MM.1S (cell line): ENCODE results near the gene PRR36.

Source experiments
- DNase-seq: peaks from one replicate; pipeline ENCODE4 v3.0.0-alpha.2; 2015
- H2AFZ ChIP-seq: fragments of 300-600 bp; sonication (generic); 2 replicates; pipeline ENCODE4 v1.6.0; 2016; ENCODE audit warnings: antibody characterized with exemption, low read length
- H3F3A ChIP-seq: fragments of 300-600 bp; sonication (generic); 2 replicates; pipeline ENCODE4 v1.6.1; 2016; ENCODE audit warnings: mild to moderate bottlenecking, antibody characterized with exemption, low read length, moderate library complexity, mixed read lengths; ENCODE audit not compliant: insufficient read depth
- H3K27ac ChIP-seq: fragments of 300-600 bp; sonication (generic); 2 replicates; pipeline ENCODE4 v1.5.1; 2016; ENCODE audit warnings: mild to moderate bottlenecking, low read length
- H3K27me3 ChIP-seq: fragments of 300-600 bp; sonication (generic); replicated peaks from 2 replicates; pipeline ENCODE4 v1.6.0; 2016; ENCODE audit warnings: low read length; ENCODE audit not compliant: insufficient read depth
- H3K36me3 ChIP-seq: fragments of 300-600 bp; sonication (generic); replicated peaks from 2 replicates; pipeline ENCODE4 v1.6.1; 2016; ENCODE audit warnings: mild to moderate bottlenecking, low read length, mixed read lengths; ENCODE audit not compliant: insufficient read depth
- H3K4me1 ChIP-seq: fragments of 300-600 bp; sonication (generic); 2 replicates; pipeline ENCODE4 v1.6.1; 2016; ENCODE audit warnings: low read length, mixed read lengths
- H3K4me2 ChIP-seq: fragments of 300-600 bp; sonication (generic); 2 replicates; pipeline ENCODE4 v1.6.0; 2016; ENCODE audit warnings: low read depth, low read length
- H3K4me3 ChIP-seq: fragments of 300-600 bp; sonication (generic); 2 replicates; pipeline ENCODE4 v1.5.1; 2016; ENCODE audit warnings: low read length, mixed read lengths
- H3K79me2 ChIP-seq: fragments of 300-600 bp; sonication (generic); 2 replicates; pipeline ENCODE4 v1.6.1; 2016; ENCODE audit warnings: mixed run types, low read length, mixed read lengths
- H3K9ac ChIP-seq: fragments of 300-600 bp; sonication (generic); 2 replicates; pipeline ENCODE4 v1.6.1; 2016; ENCODE audit warnings: low read length, mixed read lengths
- H3K9me2 ChIP-seq: fragments of 300-600 bp; sonication (generic); replicated peaks from 2 replicates; pipeline ENCODE4 v1.6.1; 2016; ENCODE audit warnings: mild to moderate bottlenecking, low read length, mixed read lengths; ENCODE audit not compliant: insufficient read depth
- H3K9me3 ChIP-seq: fragments of 300-600 bp; sonication (generic); replicated peaks from 2 replicates; pipeline ENCODE4 v1.6.1; 2016; ENCODE audit warnings: mild to moderate bottlenecking, low read length, mixed read lengths; ENCODE audit not compliant: insufficient read depth
- H4K20me1 ChIP-seq: fragments of 300-600 bp; sonication (generic); 2 replicates; pipeline ENCODE4 v1.6.1; 2016; ENCODE audit warnings: mild to moderate bottlenecking, low read length, moderate library complexity, mixed read lengths; ENCODE audit not compliant: insufficient read depth
- CTCF ChIP-seq: fragments of 300-600 bp; sonication (generic); IDR thresholded peaks from 2 replicates; pipeline ENCODE4 v1.5.1; 2016; ENCODE audit warnings: antibody characterized with exemption, low read length, mixed read lengths
- EZH2 ChIP-seq: fragments of 300-600 bp; sonication (generic); optimal IDR thresholded peaks from 2 replicates; pipeline ENCODE3; 2017; ENCODE audit warnings: low read depth, mild to moderate bottlenecking, antibody characterized with exemption, low read length, mixed read lengths
- EZH2phosphoT487 ChIP-seq: fragments of 300-600 bp; sonication (generic); IDR thresholded peaks from 2 replicates; pipeline ENCODE4 v1.6.1; 2018; ENCODE audit warnings: antibody characterized with exemption, low read length

The PRR36 gene

GRCh38 chr19:7913652-7914051 is 39.5 kb upstream of the PRR36 start:
- DNase-seq, result no peak
- Histone ChIP-seq H3K27me3 (peaks cover 30% of the 10 kb centered on the region), H3K4me2 (no peak overlapping the region), H3K79me2 (peaks cover 8% of the 10 kb centered on the region), H3K9me2 (no peaks in the 10 kb centered on the region), H3K36me3 (no peaks in the 10 kb centered on the region; the same call in 1 of the 2 replicates), H3K9ac (no peak overlapping the region), H3K9me3 (no peaks in the 10 kb centered on the region), H2AFZ (no peak overlapping the region), H4K20me1 (0 out of 2 replicates have a peak, but pooled peaks cover 6% of the 10 kb centered on the region), H3K4me1 (peaks cover 7% of the 10 kb centered on the region; the same call in 1 of the 2 replicates), H3K27ac (no peak overlapping the region), H3K4me3 (no peak overlapping the region), H3F3A (0 out of 2 replicates have a peak, but pooled peaks cover 7% of the 10 kb centered on the region)
- TF ChIP-seq EZH2, result no peak
- no peak for TF ChIP-seq EZH2phosphoT487
- no peak for TF ChIP-seq CTCF

DNA sequence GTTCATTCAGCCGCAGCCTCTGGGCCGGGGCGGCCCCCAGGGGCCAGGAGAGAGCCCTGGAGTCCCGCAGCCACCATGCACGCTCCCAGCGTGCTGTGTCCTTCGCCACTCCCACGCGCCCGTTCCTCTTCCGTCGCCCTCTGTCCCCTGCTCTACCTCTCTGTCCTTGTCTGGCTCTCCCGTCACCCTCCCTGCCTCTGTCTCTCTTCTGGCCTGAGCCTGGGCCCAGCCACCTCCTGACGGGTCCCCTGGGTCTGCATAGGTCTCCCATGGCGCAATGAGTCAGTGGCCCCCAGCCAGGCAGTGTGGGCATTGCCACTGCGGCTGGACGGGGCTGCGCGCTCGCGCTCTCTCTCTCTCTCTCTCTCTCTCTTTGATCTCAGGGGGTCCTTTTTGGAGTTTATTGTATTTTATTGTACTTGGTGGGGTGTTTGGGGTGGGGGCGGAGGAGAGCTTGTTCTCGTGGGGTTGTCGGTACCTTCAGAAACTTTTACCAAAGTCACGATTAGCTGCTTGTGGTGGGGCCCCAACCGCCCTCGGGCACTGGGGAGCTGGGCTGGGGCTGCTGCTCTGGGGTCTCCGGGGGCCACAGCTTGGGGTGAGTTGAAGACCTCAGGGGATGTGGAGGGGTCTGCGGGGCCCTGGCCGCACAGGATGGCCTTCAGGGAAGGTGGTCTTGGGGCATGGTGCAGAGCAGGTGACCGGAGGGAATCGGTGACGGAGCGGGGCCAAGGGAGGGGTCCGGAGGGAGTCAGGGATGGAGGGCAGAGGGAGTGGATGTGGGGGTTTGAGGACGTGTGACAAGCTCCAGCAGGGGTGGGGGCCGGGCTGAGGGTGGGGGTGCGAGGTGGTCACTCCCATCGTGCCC is 38.7 kb upstream of the PRR36 start:
- Histone ChIP-seq H3F3A (0 out of 2 replicates have a peak, but pooled peaks cover 7% of the 10 kb centered on the region), H3K27ac (no peak overlapping the region), H2AFZ (no peak overlapping the region), H3K9me2 (no peaks in the 10 kb centered on the region), H3K79me2 (peaks cover 16% of the 10 kb centered on the region), H3K4me1 (peaks cover 7% of the 10 kb centered on the region; the same call in 1 of the 2 replicates), H3K4me3 (no peak overlapping the region), H4K20me1 (peaks cover 6% of the 10 kb centered on the region; the same call in 1 of the 2 replicates), H3K9me3 (no peaks in the 10 kb centered on the region), H3K4me2 (no peak overlapping the region), H3K36me3 (no peaks in the 10 kb centered on the region; the same call in 1 of the 2 replicates), H3K9ac (no peak overlapping the region), H3K27me3 (peaks cover 25% of the 10 kb centered on the region)
- TF ChIP-seq CTCF (no peak), EZH2phosphoT487 (no peak), EZH2 (no peak)
- DNase-seq, result no peak

DNA sequence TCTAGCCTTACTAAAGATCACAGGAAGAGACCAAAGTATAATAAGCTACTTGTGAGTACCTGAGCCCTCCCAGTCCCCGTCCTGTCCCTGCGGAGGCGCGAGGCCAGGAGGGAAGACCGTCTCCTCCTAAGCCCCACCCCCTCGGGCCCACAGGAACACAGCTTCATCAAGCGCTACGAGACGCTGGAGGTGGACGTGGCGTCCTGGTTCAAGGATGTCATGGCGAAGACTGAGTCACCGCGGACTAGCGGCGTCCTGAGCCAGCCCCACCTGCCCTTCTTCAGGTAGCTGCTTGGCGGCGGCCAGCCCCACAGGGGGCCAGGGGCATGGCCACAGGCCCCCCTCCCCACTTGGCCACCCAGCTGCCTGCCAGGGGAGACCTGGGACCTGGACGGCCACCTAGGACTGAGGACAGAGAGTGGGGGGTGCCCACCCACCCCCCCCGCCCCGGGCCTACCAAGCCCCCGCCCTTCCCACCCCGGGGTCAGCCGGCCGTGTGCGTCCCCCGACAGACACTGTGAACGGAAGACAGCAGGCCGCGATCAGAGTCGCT is 38.0 kb upstream of the PRR36 start:
- DNase-seq, result no peak
- H3K27me3 ChIP-seq, result peaks cover 18% of the 10 kb centered on the region
- peaks cover 10% of the 10 kb centered on the region for H4K20me1 ChIP-seq
- no peak overlapping the region for H3K4me3 ChIP-seq
- no peak overlapping the region for H3K9ac ChIP-seq
- H3K4me1 ChIP-seq, result peaks cover 4% of the 10 kb centered on the region; the same call in 1 of the 2 replicates
- no peak overlapping the region for H3K27ac ChIP-seq
- H3K9me3 ChIP-seq, result no peaks in the 10 kb centered on the region
- H3K9me2 ChIP-seq, result no peaks in the 10 kb centered on the region
- H3K36me3 ChIP-seq, result no peaks in the 10 kb centered on the region; the same call in 1 of the 2 replicates
- H2AFZ ChIP-seq, result no peak overlapping the region
- no peak overlapping the region for H3K4me2 ChIP-seq
- TF ChIP-seq CTCF (no peak), EZH2 (no peak), EZH2phosphoT487 (no peak)
- H3K79me2 ChIP-seq, result peaks cover 23% of the 10 kb centered on the region
- H3F3A ChIP-seq, result 0 out of 2 replicates have a peak, but pooled peaks cover 7% of the 10 kb centered on the region
